Kidney (tissue), 14 donors: ENCODE measurements around the gene PPM1H. TPM values are rescaled to one million over a fixed set of nuclear protein-coding genes. Genes with fewer than 3 reads are reported as not detected.

Experiments used
- DNase-seq, 5 donors: peaks; one replicate each; pipeline ENCODE4 v3.0.0-alpha.2; 2013 to 2020
- FAIRE-seq: peaks from 2 replicates; lab custom pipeline; 2012; peaks lifted over from hg19 to GRCh38; lab: Jason Lieb, UNC
- H3K27ac ChIP-seq, 2 donors: one replicate each; pipeline ENCODE4 v1.7.0; 2013; ENCODE audit warnings: low read depth in 2 of 2, low read length in 2 of 2, inconsistent platforms in 1 of 2
- H3K27me3 ChIP-seq: one replicate; pipeline ENCODE4 v1.7.1; 2013; ENCODE audit warnings: low read length, inconsistent platforms; ENCODE audit not compliant: control insufficient read depth, insufficient read depth
- H3K36me3 ChIP-seq, 3 donors: one replicate each; pipeline versions ENCODE4 v1.7.0 to v1.7.1; 2013; ENCODE audit warnings: low read length in 3 of 3, control low read depth in 1 of 3, inconsistent platforms in 1 of 3; ENCODE audit not compliant: insufficient read depth in 3 of 3, control insufficient read depth in 2 of 3
- H3K4me1 ChIP-seq, 3 donors: one replicate each; pipeline versions ENCODE4 v1.7.0 to v1.7.1; 2013; ENCODE audit warnings: low read length in 3 of 3, inconsistent platforms in 1 of 3, low read depth in 1 of 3; ENCODE audit not compliant: control insufficient read depth in 2 of 3, insufficient read depth in 2 of 3
- H3K4me3 ChIP-seq, 3 donors: one replicate each; pipeline versions ENCODE4 v1.7.0 to v1.8.1; 2013; ENCODE audit warnings: low read length in 3 of 3, control low read depth in 1 of 3, inconsistent platforms in 1 of 3
- H3K9ac ChIP-seq, 3 donors: one replicate each; pipeline versions ENCODE4 v1.7.0 to v1.7.1; 2013; ENCODE audit warnings: low read length in 3 of 3, control low read depth in 1 of 3, inconsistent platforms in 1 of 3
- H3K9me3 ChIP-seq, 3 donors: one replicate each; pipeline versions ENCODE4 v1.7.0 to v1.7.1; 2013; ENCODE audit warnings: low read length in 3 of 3, control low read depth in 1 of 3, inconsistent platforms in 1 of 3; ENCODE audit not compliant: control insufficient read depth in 2 of 3, insufficient read depth in 1 of 3
- intact Hi-C: fragments of 100-400 bp; cut with DNase I; formaldehyde crosslinking; loops from one replicate; pipeline ENCODE4 v1.11.1; 2022
- polyA plus RNA-seq: library from polyadenylated mRNA; stranded (reverse); fragments of 350-450 nt; fragmentation: Illumina TruSeq; extraction: RNeasy Lipid Tissue Mini Kit (QIAGEN cat#74804); gene quantifications from one replicate; pipeline ENCODE4 v1.2.3, GENCODE V29; 2014; ENCODE audit warnings: low read depth, low replicate concordance; ENCODE audit not compliant: insufficient read depth
- total RNA-seq: library from RNA; stranded (reverse); fragmentation: NEBNext Ultra II Directional; extraction: Animal tissue kit (Norgen Biotek cat#: 25700); gene quantifications from one replicate; pipeline ENCODE4 v1.2.1, GENCODE V29; 2021
- TF ChIP-seq, protein P1 (sequence below): IDR thresholded peaks from 3 replicates; pipeline ENCODE4 v1.5.1; 2012; ENCODE audit warnings: mild to moderate bottlenecking, moderate library complexity, borderline replicate concordance; ENCODE audit not compliant: insufficient read depth; ENCODE audit errors: extremely low read depth
- donor health status: control.
- donor health status: control.
- donor health status: control.
- donor health status: control.
- donor health status: control.
- donor health status: DM: yes; HTN: yes; CAD: no.
- donor health status: Normal renal cell carcinoma (clear cell type).

PPM1H gene
- total and polyA plus RNA-seq, 2 donors from 2014 or later, result 8.7 to 25.0 TPM

DNA sequence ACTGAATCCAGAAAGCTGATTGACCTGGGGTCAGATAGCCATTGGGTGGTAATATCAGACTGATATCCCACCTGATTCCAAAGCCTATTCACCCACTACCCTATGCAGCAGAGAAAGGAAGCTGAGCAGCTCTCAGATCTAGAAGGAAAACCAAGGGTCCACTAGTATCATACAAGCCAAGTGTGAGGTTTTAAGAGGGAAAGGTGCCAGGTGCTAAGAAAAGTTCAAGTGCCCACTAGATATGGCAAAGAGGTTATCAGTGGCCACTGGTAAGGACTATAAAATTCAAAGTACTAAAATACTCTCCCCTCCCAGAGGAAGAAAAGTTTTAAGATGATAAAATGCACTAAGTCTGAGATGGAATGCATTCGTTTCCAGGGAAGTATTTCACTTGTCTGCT lies 85.6 kb downstream of the PPM1H start:
- DNase-seq (no peak), FAIRE-seq (no peak)
- H3K9me3 ChIP-seq, result no peaks in the 10 kb centered on the region
- no peak overlapping the region for H3K27ac ChIP-seq
- H3K4me1 ChIP-seq, result peaks cover 0 to 4% (median 0%) of the 10 kb centered on the region in 3 donors
- intact Hi-C loops, result no loop called here
- H3K9ac ChIP-seq, result no peak overlapping the region
- TF ChIP-seq, protein P1, sequence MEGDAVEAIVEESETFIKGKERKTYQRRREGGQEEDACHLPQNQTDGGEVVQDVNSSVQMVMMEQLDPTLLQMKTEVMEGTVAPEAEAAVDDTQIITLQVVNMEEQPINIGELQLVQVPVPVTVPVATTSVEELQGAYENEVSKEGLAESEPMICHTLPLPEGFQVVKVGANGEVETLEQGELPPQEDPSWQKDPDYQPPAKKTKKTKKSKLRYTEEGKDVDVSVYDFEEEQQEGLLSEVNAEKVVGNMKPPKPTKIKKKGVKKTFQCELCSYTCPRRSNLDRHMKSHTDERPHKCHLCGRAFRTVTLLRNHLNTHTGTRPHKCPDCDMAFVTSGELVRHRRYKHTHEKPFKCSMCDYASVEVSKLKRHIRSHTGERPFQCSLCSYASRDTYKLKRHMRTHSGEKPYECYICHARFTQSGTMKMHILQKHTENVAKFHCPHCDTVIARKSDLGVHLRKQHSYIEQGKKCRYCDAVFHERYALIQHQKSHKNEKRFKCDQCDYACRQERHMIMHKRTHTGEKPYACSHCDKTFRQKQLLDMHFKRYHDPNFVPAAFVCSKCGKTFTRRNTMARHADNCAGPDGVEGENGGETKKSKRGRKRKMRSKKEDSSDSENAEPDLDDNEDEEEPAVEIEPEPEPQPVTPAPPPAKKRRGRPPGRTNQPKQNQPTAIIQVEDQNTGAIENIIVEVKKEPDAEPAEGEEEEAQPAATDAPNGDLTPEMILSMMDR, result no peak
- H3K27me3 ChIP-seq, result no peaks in the 10 kb centered on the region
- no peak overlapping the region for H3K4me3 ChIP-seq
- no peaks in the 10 kb centered on the region for H3K36me3 ChIP-seq

DNA sequence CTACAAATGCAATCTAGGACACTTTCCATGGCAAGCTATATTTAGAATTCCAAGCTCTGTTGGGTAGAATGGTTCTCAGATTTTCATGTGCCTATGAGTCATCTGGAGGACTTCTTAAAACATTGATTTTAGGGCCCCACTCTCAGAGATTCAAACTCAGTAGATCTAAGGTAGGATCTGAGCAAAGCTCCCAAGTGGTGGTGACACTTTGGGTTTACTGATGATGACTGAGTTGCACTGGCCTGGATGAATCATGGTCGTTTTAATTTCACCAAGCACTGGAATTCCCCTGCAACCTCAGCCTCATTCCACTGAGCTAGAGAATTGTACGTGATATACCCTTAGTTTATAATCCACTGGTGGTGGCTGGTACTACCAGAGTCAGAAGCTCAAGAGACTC lies 86.5 kb downstream of the PPM1H start:
- FAIRE-seq, result no peak

DNA sequence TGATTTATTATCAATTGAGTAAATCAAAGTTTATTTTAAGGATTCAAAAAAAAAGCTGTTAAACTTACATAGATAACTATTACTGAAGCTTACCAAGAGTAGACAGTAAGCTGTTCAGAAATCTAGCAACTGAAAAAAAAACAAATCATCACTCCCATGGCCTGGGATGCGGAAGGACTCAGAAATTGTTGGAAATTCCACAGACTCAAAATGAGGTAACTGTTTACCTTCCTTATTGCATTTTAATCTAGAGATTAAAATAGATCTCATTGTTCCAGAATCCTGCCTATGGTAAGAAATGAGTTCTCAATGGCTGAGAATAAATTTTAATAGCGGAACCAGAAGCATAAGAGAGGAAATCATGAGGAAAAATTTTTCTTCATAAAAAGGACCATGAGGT lies 87.2 kb downstream of the PPM1H start:
- Histone ChIP-seq H3K4me3 (no peak overlapping the region), H3K27ac (no peak overlapping the region), H3K36me3 (no peaks in the 10 kb centered on the region), H3K4me1 (no peaks in the 10 kb centered on the region), H3K9me3 (no peaks in the 10 kb centered on the region), H3K9ac (no peak overlapping the region), H3K27me3 (no peaks in the 10 kb centered on the region)
- DNase-seq (no peak), FAIRE-seq (no peak)
- TF ChIP-seq, protein P1, result no peak
- intact Hi-C loops, result no loop called here

More for the DNA sequence above, 86.5 kb downstream of the PPM1H start:
- TF ChIP-seq, protein P1, result no peak
- no peak for DNase-seq
- H3K9me3 ChIP-seq, result no peaks in the 10 kb centered on the region
- H3K36me3 ChIP-seq, result no peaks in the 10 kb centered on the region
- no peak overlapping the region for H3K4me3 ChIP-seq
- H3K9ac ChIP-seq, result no peak overlapping the region
- no peaks in the 10 kb centered on the region for H3K4me1 ChIP-seq
- intact Hi-C loops, result no loop called here
- no peak overlapping the region for H3K27ac ChIP-seq
- H3K27me3 ChIP-seq, result no peaks in the 10 kb centered on the region

DNA sequence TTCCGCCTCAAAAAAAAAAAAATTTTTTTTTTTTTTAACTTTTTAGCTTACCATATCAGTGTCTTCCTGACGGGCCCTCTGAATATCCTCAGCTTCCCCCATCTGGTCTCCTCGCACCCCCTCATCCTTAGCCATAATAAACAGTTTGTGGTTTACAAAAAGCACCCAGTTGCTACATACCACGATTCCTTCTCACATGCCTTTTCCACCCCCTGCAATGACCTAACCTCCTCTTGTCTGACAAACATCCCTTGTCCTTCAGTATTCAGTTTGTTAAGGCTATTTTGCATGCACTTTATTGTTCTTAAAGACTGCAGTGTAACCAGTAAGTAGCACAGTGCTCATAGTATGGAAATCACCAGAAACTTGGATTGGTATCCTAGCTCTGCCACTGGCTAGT lies 88.5 kb downstream of the PPM1H start:
- Histone ChIP-seq H3K4me3 (no peak overlapping the region), H3K27ac (no peak overlapping the region), H3K9ac (no peak overlapping the region), H3K27me3 (no peaks in the 10 kb centered on the region), H3K36me3 (no peaks in the 10 kb centered on the region), H3K9me3 (no peaks in the 10 kb centered on the region), H3K4me1 (no peaks in the 10 kb centered on the region)
- TF ChIP-seq, protein P1, result no peak
- FAIRE-seq (no peak), DNase-seq (no peak)
- intact Hi-C loops, result no loop called here
